ENCODE results near the gene ECT2.
"Not testable (repeated sequence)": the region's sequence is repeated elsewhere in the genome, so short reads cannot be mapped to it uniquely, and the experiment has no call there.

The ECT2 gene

DNA sequence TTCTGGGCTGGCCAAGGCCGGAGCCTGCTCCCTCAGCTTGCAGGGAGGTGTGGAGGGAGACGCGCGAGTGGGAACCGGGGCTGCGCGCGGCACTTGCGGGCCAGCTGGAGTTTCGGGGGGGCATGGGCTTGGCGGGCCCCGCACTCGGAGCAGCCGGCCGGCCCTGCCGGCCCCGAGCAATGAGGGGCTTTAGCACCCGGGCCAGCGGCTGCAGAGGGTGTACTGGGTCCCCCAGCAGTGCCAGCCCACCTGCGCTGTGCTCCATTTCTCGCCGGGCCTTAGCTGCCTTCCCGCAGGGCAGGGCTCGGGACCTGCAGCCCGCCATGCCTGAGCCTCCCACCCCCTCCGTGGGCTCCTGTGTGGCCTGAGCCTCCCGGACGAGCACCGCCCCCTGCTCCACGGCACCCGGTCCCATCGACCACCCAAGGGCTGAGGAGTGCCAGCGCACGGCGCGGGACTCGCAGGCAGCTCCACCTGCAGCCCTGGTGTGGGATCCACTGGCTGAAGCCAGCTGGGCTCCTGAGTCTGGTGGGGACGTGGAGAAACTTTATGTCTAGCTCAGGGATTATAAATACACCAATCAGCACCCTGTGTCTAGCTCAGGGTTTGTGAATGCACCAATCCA, 116.3 kb downstream of the ECT2 start:
- DNase-seq: not testable (repeated sequence)

DNA sequence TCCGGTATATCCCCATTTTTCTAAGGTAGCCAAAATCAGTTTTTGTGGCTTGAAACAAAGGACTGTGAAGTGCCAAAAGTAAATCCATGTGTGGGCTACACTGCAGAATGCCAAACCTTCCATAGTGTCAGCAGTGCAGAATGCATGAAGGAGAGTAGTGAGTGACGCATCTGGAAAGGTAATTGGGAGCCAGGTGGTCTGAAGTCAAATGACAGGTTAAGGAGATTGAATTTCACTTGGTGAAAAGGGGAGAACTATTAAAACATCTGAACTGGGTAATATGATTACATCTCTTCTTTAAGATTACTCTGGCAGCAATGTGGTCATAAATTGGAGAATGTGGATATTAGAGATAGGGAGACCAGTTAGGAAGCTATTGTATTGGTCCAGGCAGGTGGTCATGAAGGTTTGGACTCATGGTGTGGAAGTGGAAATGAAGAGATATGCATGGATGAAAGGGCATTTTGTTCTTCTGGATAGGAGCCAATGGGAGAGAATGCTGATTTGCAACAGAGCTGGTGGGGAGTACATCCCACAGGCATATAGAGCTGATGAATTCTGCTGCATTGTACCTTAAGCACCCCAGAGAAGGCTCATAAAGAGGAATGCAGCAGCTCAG, 118.2 kb downstream of the ECT2 start:
- DNase-seq: no peak

DNA sequence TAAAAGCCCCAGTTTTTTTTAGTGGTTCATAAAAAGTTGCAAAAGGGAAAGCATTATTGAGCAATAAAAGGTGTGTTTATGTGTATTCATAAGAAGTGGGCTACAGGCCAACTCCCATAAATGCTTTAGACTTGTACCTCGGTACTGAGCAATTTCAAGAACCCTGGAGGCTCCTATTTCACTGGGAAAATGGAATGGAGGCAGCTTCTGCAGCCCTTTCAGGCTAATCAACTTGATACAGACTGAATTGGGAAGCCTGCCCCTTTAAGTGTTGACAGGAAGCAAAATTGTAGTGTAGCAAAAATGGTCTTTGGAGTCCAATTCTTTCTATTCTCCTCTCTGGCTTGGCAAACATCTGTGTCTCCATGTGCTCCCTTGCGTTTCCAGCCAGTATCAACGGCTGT, 118.8 kb downstream of the ECT2 start:
- no peak for DNase-seq

DNA sequence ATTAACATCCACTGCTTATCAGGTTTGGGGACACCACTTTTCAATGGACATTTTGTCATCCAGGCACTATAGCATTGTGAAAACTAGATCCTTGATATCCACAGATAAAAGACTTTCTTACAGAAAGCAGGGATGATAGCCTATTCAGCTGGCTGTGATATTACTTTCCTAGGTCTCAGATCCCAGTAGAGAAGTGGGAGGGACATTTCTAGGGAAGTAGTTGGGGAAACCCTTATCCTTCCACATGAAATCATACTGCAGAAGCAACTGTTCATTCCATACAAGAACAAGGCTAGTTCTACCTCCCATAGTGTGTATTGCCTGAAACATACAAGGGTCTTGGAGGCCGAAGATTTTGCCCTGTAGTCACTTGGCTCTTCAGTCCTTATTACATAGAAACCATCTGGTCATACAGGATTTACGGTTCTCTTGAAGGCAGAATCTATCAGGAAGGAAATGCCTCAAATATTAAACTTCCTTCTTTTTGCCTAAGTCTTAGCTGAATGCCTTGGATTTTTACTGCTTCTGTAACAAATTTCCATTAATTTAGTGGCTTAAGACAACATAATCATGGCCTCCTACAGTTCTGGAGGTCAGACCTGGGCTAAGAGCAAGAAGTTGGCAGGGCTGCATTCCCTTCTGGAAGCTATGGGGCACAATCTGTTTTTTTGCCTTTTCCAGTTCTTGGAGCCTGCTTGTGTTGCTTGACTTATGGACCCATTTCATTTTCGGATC, 119.4 kb downstream of the ECT2 start:
- DNase-seq: no peak
